Fibroblast of skin of abdomen (primary cell): ENCODE results near the gene ZNF20. TPM values are rescaled to one million over a fixed set of nuclear protein-coding genes. Genes with fewer than 3 reads are reported as not detected.

Source experiments
- DNase-seq: peaks from one replicate; pipeline ENCODE4 v3.0.0-alpha.2; 2013
- polyA plus RNA-seq, 2 experiments: library from polyadenylated mRNA; unstranded; fragments of 120-200 nt; gene quantifications; one replicate each; pipeline ENCODE4 v1.2.1, GENCODE V29; 2013; ENCODE audit not compliant: insufficient read length in 2 of 2

The ZNF20 gene
- 2.1 TPM for polyA plus RNA-seq (2013, experiment 1 of 2; ENCODE audit: insufficient read length)
- polyA plus RNA-seq (2013, experiment 2 of 2; ENCODE audit: insufficient read length): 1.6 TPM

DNA sequence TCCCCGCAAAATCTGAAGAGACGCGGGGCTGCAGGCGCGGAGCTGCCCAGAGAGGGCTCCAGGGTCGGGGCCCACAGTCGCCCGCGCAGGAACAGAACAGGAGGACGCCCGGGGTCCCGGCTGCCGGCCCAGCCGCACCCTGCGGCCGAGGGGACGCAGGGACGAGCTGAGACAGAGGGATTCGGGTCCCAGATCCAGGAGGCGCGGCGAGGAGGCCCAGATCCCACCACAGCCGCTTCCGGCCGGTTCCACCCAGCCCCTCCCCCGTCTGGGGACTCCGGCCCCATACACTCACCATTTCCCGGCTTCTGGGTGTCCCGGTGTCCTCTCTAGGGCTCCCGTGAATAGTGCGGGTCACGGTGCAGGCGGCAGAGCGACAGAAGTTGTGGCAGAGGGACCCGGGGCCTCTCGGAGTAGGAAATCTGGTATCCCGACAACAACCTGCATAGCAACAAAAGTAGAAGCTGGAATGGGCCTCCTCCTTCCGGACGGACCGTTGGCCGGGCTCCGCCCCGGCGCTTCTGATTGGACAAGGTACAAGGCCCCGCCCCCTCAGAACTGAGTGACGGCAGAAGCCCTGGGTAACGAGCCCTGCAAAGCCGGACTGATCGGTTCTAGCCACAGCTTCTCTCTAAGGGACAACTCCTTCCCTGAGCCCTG lies at the start of gene ZNF20:
ZNF20 (minus strand) TSS at position 466 of the 660 bp plus-strand sequence; CDS start at position 298, 168 bp downstream.
- peak; percentile 88 for DNase-seq

DNA sequence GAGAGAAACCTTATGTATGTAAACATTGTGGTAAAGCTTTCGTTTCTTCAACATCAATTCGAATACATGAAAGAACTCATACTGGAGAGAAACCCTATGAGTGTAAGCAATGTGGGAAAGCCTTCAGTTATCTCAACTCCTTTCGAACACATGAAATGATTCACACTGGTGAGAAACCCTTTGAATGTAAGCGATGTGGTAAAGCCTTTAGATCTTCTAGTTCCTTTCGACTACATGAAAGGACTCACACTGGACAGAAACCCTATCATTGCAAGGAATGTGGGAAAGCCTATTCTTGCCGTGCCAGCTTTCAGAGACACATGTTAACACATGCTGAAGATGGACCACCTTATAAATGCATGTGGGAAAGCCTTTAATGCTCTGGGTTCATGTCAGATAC lies 47.5 kb upstream of the ZNF20 start:
- no peak for DNase-seq

DNA sequence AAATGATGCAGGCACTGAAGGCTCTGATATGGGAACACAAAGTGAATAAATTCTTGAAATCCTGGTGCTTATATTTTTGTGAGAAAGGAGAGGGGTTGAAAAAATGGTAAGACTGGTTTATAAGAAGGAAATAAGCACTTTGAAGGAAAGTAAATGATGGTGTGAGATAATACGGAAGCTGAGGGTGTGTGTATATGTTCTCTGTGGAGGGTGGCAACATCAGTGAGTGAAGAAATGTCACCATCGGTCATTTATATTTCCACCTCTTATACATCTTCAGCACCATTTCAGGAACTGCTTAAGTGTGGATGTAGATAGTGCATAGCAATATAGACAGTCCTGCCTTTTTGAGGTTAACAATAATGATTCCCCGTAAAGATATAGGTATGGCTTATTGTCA lies 40.2 kb upstream of the ZNF20 start:
- DNase-seq: no peak

DNA sequence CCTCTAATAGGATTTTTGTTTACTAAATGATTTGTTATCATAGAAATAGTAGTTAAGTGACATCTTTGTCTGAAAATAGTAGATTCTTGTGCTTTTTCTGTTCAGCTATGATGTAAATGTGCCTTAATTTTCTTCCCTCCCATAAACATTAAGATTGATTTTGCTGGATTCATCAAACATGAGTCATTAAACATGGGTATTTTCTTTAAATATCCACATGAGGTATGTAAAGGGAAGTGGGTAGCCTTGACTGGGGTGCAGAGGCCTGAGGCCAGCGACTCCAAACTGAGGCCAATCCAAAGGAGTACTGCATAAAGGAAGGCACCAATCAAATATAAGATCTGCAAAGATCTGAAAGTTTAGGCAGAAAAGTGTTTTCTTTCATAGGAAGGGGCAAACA lies 26.5 kb upstream of the ZNF20 start:
- DNase-seq: no peak

DNA sequence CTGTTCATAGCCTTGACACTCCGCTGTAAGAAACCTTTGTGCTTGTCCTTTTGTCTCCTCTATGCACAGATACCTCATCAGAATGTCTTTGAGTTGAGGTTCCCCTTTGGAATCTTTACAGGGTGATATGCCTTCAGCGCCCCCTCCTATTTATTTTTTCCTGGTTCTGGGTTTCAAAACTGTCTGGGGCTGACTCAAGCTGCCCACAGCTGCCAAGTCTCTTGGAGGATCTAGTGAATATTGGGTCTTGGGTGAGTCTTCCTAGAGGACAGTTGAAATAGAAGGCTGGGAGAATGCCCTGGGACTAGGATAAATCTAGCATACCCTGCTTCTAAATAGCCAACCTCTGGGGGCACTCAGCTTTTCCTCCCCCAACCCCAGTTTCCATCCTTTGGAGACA lies 23.7 kb upstream of the ZNF20 start:
- DNase-seq: no peak

DNA sequence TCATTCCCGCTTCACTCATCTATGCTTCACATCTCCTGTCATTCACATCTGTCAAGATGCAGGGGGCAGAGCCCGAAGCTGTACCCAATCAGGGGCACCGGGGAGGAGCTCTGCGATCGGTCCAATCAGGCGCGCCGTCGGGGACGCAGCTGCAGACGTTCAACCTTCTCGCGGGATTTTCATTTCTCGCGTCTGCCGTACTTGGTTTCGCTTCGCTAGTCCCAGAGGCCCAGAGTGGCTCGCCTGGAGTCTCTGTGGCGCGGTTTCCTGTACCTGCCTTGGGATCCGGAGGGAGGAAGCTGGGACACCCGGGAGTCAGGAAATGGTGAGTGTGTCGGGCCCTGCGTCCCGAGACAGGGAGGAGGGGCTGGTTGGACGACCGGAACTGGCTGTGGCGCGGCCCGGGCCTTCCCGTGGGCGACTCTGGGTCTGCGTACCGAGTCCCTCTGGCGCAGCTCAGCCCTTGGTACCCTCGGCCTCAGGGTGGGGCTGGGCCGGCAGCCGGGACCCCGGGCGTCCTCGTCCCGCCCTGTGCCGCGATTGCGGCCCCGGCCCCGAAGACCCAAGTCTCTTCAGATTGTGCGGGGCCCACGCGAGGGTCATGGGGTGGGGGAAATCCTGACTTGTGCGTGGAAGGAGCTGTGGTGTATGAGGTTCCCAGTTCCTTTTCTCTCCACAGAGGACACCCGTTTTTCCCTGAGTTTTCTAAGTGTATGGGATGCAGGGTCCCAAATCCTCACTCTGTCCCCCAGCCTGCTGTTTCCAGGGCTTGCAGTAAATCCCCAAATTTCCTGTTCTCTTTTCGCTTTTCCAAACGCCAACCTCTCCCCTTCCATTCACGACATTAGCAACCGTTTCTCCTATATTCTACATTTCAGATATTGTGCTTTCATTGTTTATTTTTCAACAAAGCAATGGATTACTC lies 23.0 kb upstream of the ZNF20 start, which contains the start of gene ZNF136:
ZNF136 (plus strand) TSS at position 215 of the 925 bp plus-strand sequence; CDS start at position 323, 108 bp downstream.
- DNase-seq: peak; percentile 95

DNA sequence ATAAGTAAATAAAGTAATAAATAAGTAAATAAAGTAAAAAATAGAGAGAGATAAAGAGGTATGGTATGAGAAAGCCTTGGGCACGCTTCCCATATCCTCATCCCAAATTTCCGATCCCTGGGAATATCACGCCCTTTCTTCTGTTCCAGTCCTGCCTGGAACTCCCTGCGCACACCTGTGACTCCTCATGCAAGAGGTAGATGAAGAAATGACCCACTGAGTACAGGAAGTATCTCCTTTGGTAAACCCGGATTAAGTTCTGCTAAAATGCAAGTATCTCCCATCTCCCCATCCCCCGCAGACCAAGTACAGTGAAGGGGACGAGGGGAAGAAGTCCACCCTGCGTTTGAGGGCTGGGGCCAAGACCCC lies 22.3 kb upstream of the ZNF20 start:
- DNase-seq: no peak

DNA sequence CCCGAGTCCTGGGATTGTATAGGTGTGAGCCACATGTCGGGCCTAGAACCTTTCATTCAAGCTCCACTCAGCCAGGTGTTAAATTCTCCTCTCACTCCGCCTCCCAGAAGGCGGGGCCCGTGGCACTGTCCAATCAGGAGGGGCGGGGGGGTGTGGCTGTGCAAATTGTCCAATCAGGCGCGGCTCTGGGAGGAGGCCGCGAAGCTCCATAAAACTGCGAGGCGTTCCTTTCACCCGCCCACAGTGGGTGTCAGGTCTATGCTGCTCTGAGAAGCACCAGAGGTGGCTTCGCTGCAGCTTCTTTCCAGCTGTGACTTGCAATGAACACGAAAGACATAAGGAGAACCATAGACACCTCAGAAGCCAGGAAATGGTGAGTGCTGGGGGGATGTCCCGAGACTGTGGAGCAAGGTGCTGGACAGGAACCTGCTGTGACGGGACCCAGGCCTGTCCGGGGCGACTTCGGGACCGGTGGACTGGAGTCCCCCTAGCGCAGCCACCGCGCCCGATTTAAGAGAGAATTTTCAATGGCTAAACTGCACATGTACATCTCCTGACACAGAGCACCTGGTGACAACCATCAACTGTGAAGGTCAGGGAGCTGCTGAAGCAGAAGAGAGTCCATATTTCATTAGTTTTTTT lies 19.7 kb upstream of the ZNF20 start:
- no peak for DNase-seq

DNA sequence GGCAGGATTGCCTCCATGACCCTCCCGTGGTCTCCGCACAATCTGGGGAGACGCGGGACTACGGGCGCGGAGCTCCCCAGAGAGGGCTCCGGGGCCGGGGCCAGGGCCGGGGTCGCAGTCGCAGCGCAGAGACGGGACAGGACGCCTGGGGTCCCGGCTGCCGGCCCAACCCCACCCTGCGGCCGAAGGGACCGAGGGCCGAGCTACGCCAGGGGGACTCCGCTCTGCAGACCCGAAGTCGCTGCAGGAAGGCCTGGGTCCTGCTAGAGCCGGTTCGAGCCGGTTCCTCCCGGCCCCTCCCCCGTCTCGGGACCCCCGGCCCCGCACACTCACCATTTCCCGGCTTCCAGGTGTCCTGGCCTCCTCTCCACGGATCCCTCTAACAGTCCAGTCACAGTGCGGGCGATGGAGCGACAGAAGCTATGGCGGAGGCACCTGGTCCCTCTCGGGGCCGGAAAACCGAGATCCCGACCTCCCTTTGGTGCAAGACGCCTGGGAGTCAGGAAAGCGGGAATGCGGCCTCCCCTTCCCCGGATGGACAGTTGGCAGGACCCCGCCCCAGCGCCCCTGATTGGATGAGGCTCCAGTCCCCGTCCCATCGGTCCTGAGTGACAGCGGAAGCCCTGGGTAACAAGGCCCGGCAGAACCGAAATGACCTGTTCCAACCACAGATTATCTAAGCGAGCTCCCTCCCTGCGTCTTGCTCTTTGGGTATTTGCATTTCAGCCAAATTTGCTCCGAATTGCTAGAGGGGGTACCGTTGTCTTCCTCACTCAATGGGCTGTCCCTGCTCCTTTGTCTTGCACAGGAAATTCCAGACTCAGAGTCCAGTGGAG lies 16.3 kb upstream of the ZNF20 start, which contains the start of gene ZNF625:
ZNF625 (minus strand) TSS at position 512 of the 836 bp plus-strand sequence; CDS start at position 336, 176 bp downstream.
- peak; percentile 87 for DNase-seq

DNA sequence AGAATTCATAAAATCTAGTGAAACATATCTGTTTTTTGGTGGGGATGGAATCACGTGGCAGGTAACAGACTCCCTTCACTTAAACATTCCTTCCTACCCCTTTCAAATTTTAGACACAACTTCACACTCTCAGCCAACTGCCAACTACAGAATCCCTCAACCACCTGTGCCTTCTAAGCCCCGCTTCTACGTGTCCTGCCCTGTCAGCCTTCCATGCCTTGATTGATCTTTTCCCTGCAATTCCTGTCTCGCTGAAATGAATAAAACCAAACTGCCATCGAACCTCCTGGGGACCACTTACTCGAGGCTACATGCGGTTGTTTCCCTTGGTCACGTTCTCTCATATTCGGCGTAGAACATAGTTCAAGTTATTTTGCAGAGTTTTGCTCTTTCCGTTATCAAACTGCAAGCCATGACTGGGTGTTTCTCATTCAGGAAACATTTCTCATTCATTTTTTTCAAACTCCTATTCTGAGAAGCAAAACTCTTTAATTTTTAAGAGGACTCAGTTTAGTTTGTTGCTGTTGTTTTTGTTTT lies 15.2 kb upstream of the ZNF20 start:
- no peak for DNase-seq

DNA sequence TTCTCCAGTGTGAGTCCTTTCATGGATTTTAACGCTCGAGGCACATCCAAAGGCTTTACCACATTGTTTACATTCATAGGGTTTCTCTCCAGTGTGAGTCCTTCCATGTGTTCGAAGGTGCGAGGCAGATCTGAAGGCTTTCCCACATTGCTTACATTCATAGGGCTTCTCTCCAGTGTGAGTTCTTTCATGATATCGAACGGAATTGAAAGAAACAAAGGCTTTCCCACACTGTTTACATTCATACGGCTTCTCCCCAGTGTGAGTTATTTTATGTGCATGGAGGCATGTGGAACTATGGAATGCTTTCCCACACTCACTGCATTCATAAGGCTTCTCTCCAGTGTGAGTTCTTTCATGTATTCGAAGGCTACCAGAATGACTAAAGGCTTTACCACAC lies 5.2 kb upstream of the ZNF20 start:
- no peak for DNase-seq

DNA sequence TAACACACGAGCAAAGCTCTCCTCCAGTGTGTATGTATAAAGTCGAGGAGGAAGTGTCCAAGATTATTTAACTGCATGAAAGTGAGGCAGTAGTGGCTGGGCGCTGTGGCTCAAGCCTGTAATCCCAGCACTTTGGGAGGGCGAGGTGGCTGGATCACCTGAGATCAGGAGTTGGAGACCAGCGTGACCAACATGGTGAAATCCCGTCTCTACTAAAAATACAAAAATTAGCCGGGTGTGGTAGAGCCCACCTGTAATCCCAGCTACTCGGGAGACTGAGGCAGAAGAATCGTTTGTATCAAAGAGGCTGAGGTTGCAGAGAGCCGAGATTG lies 1.2 kb upstream of the ZNF20 start:
- DNase-seq: no peak

DNA sequence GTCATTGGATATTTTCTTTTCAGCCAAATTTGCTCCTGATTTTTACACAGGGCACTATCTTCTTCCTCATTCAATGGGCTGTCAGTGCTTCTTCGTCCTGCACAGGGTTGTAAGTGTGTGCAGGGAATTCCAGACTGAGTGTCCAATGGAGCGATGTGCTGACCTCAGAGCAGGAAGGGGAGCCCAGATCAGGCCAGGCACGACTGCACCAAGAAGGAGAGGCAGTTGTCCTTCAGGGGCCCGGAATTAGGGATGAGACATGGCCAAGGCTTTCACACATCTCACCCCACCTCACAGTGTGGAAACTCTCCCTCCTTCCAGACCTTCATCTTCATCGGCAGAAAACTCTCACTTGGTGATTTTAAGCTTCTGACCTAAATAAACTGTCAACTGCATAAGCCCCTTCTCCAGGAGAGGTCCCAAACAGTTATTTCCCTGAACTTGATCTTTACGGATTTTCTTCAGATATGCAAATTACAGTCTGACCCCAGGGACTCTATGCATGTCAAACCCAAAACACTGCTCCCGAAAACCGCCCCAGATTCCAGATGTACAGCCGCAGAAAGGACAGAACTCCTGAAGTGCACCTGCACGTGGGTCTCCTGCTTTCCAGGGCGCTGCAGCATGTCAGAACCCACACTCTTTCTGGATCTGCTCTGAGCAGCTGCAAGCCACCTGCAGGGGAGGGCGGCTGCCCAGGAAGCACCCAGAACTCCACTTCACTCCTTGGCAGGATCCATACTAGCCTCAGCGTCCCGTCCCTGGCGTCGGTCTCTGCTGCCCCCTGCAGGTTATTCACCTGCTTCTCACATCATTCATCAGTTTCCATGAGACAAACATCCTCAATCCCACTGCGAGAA lies 625 bp upstream of the ZNF20 start:
- DNase-seq: peak; percentile 76

DNA sequence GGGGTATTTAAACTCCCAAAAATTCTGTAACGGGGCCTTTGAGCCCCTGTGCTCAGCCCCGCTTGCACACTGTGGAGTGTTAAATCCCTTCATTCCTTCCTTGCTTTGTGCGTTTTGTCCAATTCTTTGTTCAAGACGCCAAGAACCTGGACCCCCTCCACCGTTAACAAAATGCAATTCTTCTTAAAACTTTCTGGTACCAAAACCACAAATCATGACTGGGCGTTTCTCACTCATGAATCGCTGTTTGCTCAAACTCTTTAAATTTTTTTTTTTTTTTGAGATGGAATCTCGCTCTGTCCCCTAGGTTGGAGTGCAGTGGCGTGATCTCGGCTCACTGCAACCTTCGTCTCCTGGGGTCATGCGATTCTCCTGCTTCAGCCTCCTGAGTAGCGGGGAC lies 881 bp downstream of the ZNF20 start:
- no peak for DNase-seq

DNA sequence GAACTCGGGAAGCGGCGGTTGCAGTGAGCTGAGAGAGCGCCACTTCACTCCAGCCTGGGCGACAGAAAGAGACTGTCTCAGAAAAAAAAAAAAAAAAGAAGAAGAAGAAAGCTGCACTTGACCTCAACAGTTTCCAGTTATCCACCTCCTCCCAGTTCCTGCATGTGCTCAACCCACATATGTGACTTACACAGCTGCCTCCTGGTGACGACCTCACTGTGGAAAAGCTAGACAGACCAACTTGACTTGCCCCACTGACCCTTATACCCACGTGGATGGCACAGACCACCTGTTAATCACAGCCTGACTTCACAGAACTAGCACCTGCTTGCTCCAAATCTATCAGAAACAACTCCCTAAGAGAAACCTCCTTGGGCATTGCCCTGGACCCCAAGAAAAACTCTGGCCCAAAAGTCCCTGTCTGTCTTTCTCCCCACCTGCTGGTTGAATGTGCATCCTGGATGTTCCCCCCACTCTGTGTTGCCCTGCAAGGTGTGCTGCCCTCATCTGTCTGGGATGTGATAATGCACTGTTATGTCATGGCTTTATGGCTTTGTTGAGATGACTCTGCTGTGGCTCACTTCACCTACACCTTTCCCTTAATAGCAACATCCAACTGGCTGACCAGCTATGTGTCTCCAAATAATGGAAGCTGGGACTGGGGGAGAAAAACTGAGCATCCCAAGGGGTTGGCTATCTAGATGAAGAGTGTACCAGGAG lies 2.8 kb downstream of the ZNF20 start:
- no peak for DNase-seq

DNA sequence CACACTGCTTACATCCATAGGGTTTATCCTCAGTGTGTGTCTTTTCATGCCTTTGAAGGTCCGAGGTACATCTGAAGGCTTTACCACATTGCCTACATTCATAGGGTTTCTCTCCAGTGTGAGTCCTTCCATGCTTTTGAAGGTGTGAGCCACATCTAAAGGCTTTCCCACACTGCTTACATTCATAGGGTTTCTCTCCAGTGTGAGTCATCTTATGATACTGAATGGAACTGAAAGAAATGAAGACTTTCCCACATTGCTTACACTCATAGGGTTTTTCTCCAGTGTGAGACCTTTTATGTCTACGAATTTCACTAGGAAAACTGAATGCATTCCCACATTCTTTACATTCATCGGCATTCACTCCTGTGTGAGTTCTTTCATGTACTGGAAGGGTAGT lies 7.1 kb downstream of the ZNF20 start:
- no peak for DNase-seq

DNA sequence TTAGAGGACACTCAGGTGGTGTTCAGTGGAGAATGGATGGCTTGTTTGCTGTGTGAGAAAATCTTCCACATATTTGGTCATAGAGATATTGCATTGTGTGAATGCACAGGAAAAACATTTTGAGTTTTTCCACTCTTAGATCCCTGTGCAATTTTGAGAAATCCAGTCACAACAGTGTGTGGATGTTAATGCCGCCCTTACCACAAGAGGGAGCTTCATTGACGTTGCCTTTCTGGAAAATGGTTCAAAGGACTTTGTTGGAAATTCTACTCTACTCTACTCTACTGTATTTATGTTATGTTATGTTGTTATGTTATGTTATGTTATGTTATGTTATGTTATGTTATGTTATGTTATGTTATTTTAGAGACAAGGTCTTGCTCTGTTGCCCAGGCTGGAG lies 13.4 kb downstream of the ZNF20 start:
- DNase-seq: no peak

DNA sequence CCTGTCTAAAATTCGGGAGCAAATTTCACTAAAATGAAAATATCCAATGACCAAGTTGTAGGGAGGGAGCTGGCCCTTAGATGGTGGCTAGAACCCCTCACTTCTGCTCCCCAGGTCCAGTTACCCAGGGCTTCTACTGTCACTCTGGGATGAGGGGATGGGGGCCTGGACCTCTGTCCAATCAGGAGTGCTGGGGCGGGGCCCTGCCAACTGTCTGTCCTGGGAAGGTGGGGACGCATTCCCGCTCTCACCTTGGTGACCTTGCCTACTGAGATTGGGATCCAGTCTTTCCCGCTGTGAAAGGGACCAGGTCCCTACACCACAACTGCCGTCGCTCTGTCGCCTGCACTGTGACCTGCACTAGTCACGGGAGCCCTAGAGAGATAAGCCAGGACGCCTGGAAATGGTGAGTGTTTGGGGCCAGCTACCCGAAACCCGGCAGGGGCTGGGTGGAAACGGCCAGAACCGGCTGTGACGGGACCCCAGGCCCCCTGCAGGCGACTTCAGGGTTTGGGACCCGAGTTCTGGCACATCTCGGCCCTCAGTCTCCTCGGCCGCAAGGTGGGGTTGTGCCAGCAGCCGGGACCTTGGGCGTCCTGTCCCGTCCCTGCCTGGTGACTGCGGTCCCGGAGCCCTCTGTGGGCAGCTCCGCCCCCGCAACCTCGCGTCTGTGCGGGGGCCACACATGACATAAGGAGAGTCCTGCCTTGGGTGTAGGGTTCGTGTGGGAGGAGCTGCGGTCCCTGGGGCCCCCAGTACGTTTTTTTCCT lies 22.8 kb downstream of the ZNF20 start:
- no peak for DNase-seq

DNA sequence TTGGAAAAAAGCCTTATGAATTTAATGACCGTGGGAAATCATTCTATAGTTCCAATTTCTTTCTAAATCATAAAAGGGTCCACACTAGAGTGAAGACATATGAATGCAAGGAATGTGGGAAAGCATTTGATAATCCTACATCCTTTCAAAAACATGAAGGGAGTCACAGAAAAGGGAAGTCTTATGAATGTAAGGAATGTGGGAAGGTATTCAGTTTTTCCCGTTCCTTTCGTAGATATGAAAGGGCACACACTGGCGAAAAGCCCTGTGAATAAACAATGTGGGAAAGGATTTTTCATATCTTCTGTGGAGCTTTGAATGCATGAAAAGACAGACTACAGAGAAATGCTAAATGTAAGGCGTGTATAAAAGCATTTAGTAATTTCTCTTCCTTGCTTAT lies 27.0 kb downstream of the ZNF20 start:
- DNase-seq: no peak
